Measurements from ENCODE around the gene GOLGA1.
"Not testable (repeated sequence)": the region's sequence is repeated elsewhere in the genome, so short reads cannot be mapped to it uniquely, and the experiment has no call there.

The GOLGA1 gene

GRCh38 chr9:124855944-124856765, 84.7 kb downstream of the GOLGA1 start:
- peak; percentile 38 for DNase-seq

GRCh38 chr9:124855566-124855943, 85.3 kb downstream of the GOLGA1 start:
- no peak for DNase-seq

- no peak for DNase-seq
Measured at GRCh38 chr9:124854822-124855221, 86.1 kb downstream of the GOLGA1 start.

GRCh38 chr9:124854161-124854560, 86.7 kb downstream of the GOLGA1 start:
- DNase-seq = no peak

GRCh38 chr9:124853605-124854143, 87.2 kb downstream of the GOLGA1 start:
- DNase-seq = no peak

- peak; percentile 75 for DNase-seq
Measured at GRCh38 chr9:124852829-124853531, 87.9 kb downstream of the GOLGA1 start, which contains the start of gene WDR38. WDR38 (plus strand) TSS chr9:124853460; CDS start chr9:124853532, 72 bp downstream.

GRCh38 chr9:124852121-124852828, 88.6 kb downstream of the GOLGA1 start:
- DNase-seq = no peak

- no peak for DNase-seq
Measured at GRCh38 chr9:124849801-124850200, 91.1 kb downstream of the GOLGA1 start.

- DNase-seq = no peak
Measured at GRCh38 chr9:124846969-124847368, 93.9 kb downstream of the GOLGA1 start.

- not testable (repeated sequence) for DNase-seq
Measured at GRCh38 chr9:124846467-124846866, 94.4 kb downstream of the GOLGA1 start.

GRCh38 chr9:124844291-124844690, 96.6 kb downstream of the GOLGA1 start:
- no peak for DNase-seq

- DNase-seq = no peak
Measured at GRCh38 chr9:124843456-124844034, 97.3 kb downstream of the GOLGA1 start.

- no peak for DNase-seq
Measured at GRCh38 chr9:124841075-124841821, 99.6 kb downstream of the GOLGA1 start.

- DNase-seq = no peak
Measured at GRCh38 chr9:124840300-124840833, 100.5 kb downstream of the GOLGA1 start.

- no peak for DNase-seq
Measured at GRCh38 chr9:124839612-124840299, 101.1 kb downstream of the GOLGA1 start.

- not testable (repeated sequence) for DNase-seq
Measured at GRCh38 chr9:124838567-124839275, 102.2 kb downstream of the GOLGA1 start.

GRCh38 chr9:124838132-124838531, 102.8 kb downstream of the GOLGA1 start:
- DNase-seq = not testable (repeated sequence)

GRCh38 chr9:124835026-124835557, 105.8 kb downstream of the GOLGA1 start:
- no peak for DNase-seq

GRCh38 chr9:124834591-124834990, 106.3 kb downstream of the GOLGA1 start:
- DNase-seq = no peak

Measured in stimulated activated CD4-positive, alpha-beta T cell treated with anti-CD3 and anti-CD28 coated beads, Interleukin-4, amount 100 ng/mL, for 1 hour (primary cell).